GM19372 (cell line): ENCODE data around the gene CHD5.
A peak's percentile ranks its signal among the peaks of the same experiment; 100 is the strongest.

Experiments used
- ATAC-seq: cut with Tn5 transposase; IDR thresholded peaks from one replicate; pipeline ENCODE4 v1.9.1; 2021; ENCODE audit warnings: mild to moderate bottlenecking, low read depth, moderate library complexity; ENCODE audit not compliant: unreplicated experiment

Gene CHD5

DNA sequence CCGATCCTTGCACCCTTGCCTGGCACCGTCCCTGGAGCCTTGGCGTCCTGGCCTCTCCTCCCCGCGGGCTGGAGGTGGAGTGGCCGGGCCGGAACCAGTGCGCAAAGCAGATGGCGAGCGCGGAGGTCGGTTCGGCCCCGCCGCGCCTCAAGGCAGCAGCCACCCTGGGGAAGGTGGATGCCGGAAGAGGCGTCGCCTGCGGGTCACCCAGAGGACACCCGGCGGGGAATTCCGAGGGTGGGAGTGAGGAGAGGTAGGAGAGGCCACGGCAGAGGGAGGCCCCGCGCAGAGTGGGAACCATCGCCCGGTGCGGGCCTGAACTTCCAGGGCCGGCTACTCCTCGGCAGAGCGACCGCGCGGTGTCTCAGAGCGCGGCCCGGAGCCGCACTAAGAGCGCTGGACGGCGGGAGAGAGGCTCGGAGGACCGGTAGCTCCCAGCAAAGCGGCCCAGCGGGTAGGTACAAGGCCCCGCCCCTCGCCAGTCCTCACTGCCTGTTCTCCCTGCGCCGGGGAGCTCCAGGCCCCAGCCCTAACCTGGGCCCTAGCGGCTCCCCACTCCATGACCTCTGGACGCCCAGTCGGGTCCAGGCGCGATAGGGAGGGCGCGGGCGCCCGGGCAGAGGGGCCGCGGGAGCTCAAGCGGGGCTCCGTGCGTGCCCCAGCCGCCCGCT is 25.9 kb upstream of the CHD5 start, which contains the start of gene RNF207:
TSS of gene RNF207 (plus strand) at position 271 of the 671 bp plus-strand sequence. CDS start 417 bp downstream, outside the sequence.
- ATAC-seq: peak; percentile 44

DNA sequence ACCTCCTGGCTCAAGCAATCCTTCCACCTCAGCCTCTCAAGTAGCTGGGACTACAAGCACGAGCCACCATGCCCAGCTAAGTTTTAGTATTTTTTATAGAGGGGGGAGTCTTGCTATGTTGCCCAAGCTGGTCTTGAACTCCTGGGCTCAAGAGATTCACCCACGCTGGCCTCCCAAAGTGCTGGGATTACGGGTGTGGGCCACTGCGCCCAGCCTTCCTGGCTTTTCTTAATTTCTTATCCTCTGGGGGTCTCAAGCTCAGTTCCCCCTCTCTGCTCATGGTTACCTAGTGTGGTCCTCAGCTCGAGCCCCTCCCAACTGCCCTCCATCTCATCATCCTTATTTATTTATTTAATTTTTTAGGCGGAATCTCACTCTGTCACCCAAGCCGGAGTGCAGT is 22.1 kb upstream of the CHD5 start:
- ATAC-seq: no peak

DNA sequence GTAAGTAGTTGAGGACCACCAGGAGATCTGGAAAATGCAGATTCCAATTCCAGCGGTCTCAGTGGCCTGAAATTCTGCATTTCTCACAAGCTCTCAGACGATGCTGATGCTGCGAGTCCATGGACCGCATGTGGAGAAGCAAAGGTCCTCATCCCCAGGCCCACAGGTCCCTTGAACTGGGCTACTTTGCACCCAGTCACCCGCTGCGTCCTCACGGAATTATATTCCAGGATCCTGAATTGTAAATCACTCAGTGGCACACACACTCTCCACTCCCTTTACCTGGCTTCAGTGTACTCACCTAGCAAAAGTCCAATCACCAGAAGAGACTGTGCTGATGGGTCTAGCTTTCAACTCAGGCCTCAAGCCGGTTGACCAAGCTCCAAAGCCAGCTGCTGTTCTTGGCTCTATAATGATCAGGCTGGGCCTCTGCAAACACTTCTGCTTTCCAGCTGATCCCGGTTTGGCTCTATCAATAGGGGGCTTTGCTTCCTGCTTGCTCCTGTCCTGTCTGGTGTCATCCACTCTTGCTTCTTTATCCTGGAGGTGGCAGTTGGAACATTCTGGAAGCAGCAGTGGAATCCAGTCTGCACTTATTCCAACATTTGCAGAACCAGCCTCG is 20.2 kb upstream of the CHD5 start:
- ATAC-seq: no peak

DNA sequence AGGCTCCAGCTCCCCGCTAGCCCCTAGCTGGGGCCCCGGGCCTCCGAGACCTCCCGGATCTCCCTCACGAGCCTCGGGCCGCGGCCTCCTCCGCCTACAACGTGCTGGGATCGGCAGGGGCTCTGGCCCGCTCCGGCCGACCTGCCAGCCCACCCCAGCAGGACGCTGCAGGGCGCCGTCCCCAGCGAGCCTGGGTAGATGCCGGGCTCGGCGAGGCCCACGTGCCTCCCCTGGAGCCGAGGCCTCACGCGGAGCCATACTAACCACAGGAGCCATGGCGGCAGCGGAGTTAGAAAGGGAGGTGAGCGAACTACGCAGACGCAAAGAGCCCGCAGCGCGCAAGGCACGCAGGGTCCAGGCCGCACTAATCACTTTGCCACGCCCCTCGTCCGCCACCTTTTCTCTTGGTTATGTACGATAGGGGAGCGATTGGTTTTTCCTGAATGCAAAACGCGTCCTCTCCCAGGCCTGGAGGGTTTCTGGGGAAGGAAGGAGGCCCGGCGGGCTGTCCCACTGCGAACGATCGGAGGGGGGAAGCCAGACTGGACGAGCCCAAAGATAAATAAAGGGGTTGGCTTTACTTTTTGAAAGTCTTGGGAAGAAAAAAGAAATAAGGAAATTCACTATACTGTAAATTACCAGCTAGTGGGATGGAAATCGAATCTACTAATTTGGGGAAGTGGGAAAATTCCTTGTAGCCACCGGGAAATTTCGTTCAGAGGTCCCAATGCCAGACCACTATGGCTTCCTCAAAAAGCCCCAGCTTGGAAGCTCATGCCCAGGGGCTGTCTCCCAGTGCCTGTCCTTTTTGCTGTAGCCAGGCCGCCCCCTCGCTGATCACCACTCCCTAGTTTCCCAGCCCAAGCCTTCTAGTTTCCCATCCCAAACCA is 19.4 kb upstream of the CHD5 start, which contains the start of gene RPL22:
TSS of gene RPL22 (minus strand) at position 298 of the 890 bp plus-strand sequence. CDS start at position 276, 22 bp downstream.
- ATAC-seq: peak; percentile 97

DNA sequence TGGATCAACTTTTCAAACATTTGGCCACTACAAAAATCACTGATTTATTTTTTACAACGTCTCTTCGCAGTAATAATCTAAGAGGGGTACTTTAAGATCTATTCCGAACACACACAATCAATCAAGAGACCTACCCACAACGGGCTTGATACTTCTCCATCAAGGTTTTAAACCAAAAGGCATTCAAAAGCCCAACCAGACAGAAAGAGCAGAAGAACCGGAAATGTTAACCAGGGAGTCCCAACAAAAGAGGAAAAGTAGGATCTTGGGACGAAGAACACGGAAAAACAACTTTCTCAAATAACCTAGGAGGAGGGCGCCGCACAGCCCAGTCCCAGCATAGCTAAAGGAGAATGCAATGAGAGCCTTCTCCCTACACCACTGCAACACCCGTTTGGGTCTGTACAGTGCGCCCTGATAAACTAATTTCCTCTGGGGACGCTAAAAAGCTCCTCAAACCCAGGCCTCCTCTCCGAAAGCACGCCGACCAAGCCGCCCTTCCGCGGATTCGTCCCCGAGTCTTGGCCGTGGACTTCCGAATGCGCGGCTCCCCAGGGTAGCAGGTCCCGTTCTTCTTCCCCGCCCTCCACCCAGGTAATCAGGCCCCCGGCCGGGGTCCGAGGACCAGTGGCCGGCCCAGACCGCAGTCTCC is 18.7 kb upstream of the CHD5 start:
- ATAC-seq: peak; percentile 12

DNA sequence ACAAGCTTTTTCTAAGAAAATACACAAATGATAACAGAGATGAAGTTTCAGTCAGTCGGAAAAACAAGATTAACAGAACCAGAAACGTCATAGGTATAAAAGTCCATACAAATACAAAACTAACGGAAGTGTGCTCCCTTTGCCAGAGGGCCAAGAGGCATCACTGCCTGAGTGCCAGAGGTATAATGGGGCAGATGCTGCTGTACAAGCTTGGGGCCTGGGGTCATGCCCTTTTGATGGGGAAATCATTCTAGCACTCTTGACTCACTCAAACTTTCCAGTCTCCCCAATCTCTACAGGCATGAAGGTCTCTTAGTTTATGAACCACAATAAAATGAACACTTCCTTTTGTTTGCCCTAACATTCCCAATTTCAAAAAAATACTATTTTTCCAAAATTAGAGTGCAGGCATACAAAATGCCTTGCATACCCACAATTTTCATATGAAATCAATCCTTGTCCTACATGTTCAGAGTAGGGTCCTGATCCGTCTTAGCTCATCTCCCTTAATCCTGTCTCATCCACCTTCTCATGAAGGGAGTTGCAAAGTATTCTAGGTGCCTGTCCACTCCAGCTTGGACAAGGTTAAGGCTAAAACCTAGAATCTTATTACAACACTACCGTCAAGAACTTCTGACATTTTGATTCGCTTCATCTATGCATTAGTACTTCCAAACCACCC is 17.8 kb upstream of the CHD5 start:
- ATAC-seq: no peak

DNA sequence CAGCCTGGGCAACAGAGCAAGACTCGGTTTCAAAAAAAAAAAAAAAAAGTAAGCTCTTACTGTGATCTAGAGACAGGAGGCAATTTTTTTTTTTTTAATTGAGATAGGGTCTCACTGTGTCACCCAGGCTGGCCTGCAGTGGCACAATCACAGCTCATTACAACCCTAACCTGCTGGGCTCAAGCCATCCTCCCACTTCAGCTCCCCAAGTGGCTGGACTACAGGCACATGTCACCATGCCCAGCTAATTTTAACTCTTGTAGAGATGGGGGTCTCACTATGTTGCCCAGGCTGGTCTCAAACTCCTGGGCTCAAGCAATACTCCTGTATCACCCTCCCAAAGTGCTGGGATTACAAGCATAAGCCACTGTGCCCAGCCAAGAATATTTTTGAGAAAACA is 11.8 kb upstream of the CHD5 start:
- ATAC-seq: no peak

DNA sequence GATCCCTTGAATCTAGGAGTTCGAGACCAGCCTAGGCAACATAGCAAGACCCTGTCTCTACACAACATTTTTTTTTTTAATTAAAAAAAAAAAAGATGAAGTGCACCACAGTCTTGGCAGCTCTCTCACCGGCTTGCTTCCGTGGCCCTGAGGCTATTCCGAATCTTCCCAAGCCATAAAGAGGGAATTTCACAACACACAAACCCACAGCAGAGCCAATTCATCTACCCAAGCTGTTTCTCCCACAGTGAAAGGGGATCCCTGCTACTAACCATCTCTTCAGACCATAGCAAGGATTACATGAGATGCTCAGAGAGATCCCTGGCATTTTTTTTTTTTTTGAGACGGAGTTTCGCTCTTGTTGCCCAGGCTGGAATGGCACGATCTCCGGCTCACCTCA is 8.3 kb upstream of the CHD5 start:
- ATAC-seq: no peak

DNA sequence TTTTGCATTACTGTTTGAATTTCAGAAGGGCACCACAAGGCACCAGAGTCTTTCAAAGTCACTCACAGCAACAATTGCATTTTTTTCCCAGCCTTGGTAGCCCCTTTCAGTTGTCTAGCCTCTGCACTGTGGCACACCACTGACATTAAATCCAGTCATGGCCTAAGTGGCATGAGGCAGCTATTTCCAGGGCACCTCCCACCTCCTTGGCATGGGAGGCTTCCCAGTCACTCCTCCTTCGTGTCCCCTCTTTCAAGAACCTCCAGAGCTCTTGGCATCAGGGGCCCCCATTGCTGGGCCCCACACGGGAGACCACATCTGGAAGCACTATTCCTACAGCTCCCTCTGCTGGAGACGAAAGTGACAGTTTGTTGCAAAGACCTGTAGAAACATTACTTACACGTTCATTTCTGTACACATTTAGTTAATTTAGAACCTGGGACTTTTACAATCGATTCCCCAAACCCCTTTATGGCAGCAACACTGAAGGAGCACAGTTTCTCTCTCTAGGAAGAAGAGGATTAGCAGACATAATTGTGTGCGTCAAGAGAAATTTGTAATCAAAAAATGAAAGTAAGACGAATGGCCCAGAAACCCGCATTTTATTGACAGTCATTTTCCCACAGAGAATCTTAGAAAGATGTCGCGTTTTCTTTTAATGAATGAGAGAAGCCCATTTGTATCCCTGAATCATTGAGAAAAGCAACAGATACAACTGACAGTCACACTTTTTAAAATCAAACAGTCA is 5.7 kb upstream of the CHD5 start:
- ATAC-seq: no peak

DNA sequence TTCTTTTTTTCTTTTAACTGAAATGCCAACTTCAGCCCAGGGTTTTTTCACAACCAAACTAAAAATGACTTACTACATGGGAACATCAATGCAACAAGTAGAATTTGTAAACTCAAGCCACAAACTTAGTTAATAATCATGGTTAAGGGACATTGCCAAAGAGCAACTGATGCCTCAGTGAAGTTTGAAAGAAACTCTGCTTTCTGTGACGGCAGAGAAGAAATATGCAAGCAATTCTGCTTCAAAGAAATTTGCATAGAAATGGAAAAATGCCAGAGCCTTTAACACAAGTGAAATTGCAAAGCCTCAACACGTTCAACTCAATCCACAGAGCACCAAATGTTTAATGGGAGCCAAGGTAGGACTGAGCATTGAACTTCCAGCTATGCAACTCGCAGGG is 5.0 kb upstream of the CHD5 start:
- ATAC-seq: no peak

DNA sequence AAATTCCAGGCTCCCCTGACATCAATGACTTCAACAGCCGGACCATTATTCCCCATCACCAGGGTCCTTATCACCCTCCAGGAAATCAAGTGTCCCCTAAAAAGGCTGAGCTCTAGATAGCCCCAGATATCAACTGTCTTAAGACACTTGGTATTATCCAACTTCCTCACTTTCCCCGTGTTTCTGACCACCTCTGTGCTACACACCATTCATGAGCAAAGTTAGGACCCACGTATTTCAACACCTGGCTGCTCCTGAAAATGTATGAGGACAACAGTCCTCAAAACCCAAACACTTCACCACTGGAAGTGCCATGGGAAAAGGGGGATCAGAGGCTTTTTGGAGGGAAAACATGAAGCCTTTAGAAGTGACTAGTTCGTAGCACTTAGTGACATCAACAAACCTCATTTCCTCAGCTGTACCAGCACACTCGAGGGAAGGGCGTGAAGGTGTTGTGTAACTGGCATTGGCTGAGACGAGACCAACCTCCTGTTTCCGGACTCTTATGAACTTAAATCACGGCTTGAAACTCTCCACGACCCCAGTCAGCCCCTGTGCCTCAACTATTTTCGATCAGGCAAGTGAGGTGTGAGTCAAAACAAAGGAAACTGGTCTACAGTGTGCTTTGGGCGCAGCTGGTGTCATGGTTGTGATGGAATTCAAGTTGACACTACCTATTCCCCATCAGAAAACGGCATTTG is 4.1 kb upstream of the CHD5 start:
- no peak for ATAC-seq

DNA sequence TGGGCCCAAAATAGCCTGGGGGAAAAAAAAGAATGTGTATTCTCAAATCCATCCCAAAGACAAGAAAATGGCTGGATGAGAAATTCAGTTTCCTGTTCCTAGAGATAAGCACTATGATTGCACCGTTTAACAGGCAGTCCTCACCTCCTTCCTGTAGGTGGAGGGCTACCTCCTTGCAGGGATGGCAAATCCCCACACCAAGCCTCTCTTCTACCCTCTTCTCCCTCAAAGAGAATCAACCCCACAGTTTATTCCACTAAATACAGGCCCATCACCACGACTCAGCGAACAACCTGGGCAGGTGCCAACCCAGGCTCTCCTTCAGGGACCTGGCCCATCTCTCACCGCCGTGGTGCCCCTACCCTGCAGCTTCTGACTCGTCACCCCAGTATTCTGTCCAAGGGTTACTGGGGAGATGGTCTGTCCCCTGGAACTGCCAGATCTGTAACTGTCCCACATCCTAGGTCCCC is 3.4 kb upstream of the CHD5 start:
- ATAC-seq: no peak

DNA sequence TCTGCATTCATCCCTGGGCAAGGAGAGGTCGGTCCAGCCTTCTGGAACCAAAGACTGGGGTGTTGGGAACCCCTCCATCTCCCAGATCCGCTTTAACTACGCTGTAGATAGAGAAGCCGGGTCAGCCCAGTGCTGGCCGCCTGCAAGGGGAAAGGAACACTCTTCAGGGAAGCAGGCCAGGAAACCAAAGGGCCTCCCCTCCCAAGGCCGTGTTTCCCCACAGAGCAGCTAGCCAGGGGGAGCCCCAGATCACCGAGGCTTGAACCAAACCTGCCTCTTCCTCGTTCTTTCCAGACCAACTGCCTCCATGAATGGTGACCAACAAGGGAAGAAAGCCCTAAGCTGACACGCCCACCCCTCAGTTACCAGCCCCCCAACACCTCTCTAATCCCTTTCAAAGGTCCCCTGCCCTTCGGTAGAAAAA is 1.2 kb upstream of the CHD5 start:
- ATAC-seq: no peak

DNA sequence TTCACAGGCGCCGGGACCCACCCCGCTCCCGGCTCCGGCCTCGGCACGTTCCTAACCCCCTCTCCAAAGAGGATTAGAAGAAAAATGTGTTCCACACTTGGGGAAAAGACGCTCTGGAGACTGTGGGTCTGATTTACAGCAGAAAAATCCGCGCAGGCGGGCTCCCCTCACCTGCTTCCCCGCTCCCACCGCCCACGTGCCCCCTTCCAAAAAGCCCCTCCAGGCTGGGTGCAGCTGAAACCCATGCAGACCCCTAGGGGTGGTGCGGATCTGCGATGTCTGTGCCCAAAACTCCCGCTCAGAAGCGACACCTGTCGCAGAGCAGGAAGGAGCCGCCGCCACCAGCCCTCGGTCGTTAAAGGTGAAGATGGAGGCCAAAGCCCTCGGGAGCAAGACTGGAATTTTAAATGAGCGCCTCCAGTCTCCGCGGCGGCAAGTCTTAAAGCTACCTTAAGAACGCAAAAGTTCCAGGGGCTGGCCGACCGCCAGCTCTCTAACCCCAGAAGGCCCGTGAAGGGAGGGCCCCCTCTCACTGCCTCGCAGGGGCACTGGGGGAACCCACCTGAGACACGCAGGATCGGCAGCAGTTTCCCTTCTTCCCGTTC is 688 bp upstream of the CHD5 start:
- no peak for ATAC-seq

DNA sequence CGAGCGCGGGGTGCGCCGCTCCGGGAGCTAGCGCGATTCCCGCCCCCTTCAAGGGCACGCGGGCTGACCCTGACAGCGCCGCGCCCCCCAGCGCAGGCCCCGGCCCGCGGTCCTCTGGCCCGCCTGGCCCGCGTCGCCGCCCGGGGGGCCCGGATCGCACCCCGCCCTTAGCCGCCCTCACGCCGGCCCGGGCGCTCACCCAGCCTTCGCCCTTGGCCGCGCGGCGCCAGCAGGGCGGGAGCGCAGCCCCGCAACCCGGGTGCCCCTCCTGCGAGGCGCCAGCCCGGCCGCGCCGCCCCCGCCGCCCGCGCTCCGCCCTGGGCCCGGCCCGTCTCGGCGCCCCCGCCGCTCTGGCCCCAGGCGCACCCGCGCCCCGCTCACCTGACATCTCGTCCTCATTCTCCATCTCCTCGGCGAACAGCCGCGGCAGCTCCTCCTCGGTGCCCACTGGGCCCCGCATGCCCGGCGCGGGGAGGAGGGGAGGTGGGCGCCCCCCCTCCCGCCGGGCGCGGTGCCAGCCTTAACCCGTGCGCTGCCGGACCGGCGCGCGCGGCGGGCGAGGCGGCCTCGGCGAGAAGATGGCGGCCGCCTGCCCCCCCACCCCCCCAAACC is 451 bp downstream of the CHD5 start:
- ATAC-seq: no peak

DNA sequence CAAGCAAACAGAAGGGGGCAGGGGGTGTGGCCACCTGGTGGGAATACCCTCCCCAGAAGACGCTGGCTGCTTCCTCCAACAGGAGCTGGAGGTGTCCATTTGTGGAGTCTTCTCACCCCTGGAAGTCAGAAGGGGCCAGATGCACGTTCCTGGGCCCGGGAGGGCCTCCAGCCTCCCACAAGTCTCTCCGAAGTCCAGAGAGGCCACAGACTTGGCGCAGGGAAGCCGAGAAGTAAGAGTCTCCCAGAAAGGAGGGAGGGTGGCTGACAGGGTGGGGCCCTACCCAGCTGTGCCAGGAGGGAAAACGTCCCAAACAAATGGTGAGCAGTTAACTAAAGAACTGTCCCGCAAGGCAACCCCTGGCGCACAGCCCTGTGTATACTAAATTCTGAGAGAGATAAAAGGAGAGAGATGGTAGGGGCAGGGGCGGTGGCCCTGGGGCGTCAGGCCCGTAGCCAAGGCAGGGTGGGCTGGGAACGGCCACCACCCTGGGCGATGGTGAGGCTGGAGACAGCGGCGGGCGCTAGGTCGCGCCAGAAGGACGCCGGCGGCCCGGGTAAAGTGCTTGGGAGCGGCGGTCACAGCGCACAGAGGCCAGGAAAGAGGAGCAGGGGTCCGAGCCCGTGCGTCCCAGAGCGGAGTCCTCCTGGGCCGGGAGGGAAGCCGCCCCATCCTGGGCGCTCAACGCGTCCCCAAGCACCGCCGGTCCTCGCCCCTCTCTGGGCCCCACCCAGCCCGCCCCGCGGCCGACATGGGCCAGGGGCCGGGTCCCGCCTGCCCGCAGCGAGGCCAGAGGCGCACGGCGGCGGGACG is 1.2 kb downstream of the CHD5 start:
- ATAC-seq: no peak
